Transverse colon (tissue), 4 donors: Measurements from ENCODE around the gene PMIS2. TPM values are rescaled to one million over a fixed set of nuclear protein-coding genes. Genes with fewer than 3 reads are reported as not detected.

Experiments
- DNase-seq: peaks from one replicate; pipeline ENCODE4 v3.0.0-alpha.2; 2019
- H3K27ac ChIP-seq, 4 donors: fragments of 200-600 bp; sonication (generic); 2 replicates each; pipeline ENCODE4 v1.5.1; 2016 to 2018; ENCODE audit warnings: inconsistent platforms in 4 of 4
- H3K27me3 ChIP-seq: fragments of 200-600 bp; sonication (generic); 2 replicates; pipeline ENCODE4 v1.5.1; 2017; ENCODE audit warnings: inconsistent platforms
- H3K36me3 ChIP-seq, 4 donors: fragments of 200-600 bp; sonication (generic); 2 replicates each; pipeline ENCODE4 v1.5.1; 2017 to 2019; ENCODE audit warnings: inconsistent platforms in 4 of 4
- H3K4me1 ChIP-seq, 4 donors: fragments of 200-600 bp; sonication (generic); 2 replicates each; pipeline ENCODE4 v1.5.1; 2017 to 2020; ENCODE audit warnings: inconsistent platforms in 4 of 4
- H3K4me3 ChIP-seq, 4 donors: fragments of 200-600 bp; sonication (generic); 1 replicate in 1 of 4; 2 replicates in 3 of 4; pipeline versions ENCODE4 v1.5.1 to v1.6.1; 2017 to 2019; ENCODE audit warnings: inconsistent platforms in 4 of 4
- H3K9me3 ChIP-seq, 2 donors: fragments of 200-600 bp; sonication (generic); 2 replicates each; pipeline ENCODE4 v1.5.1; 2017 to 2019; ENCODE audit warnings: inconsistent platforms in 2 of 2
- CTCF ChIP-seq, 5 experiments: fragments of 200-600 bp in 3 of 5; fragments of 450-650 bp in 2 of 5; sonication (generic) in 3 of 5; IDR thresholded peaks; 1 replicate in 2 of 5; 2 replicates in 3 of 5; pipeline ENCODE4 v1.5.1; 2016 to 2017; ENCODE audit warnings: antibody characterized with exemption in 5 of 5, inconsistent platforms in 3 of 5, mild to moderate bottlenecking in 2 of 5, moderate library complexity in 1 of 5
- EP300 ChIP-seq: sonication (generic); formaldehyde crosslinking; IDR thresholded peaks from one replicate; pipeline ENCODE4 v1.6.1; 2017; ENCODE audit warnings: antibody characterized with exemption, low read depth
- POLR2A ChIP-seq: fragments of 450-650 bp; IDR thresholded peaks from one replicate; pipeline ENCODE4 v1.6.1; 2016; ENCODE audit warnings: antibody characterized with exemption, mild to moderate bottlenecking, moderate library complexity
- POLR2AphosphoS5 ChIP-seq, 3 donors: sonication (generic); formaldehyde crosslinking; IDR thresholded peaks; one replicate each; pipeline ENCODE4 v1.6.1; 2016; ENCODE audit warnings: antibody characterized with exemption in 3 of 3
- WGBS, 2 donors: methylation state at CpG; one replicate each; pipeline ENCODE4 v1.1.5; 2018; ENCODE audit warnings: low coverage in 1 of 2; 5-methylcytosine and 5-hydroxymethylcytosine counted together
- in situ Hi-C, 4 donors: fragments of 200-750 bp; cut with MboI; loops; one replicate each; pipeline versions ENCODE4 v1.15.0 to v1.15.1; 2017; ENCODE audit warnings: low sequenced_read_pairs in 3 of 4, low pct_ligation_motif_present in 1 of 4, low pct_unique_long_range_greater_than_20kb in 1 of 4
- intact Hi-C: fragments of 100-400 bp; cut with DNase I; formaldehyde crosslinking; loops from one replicate; pipeline ENCODE4 v1.15.1; 2023; ENCODE audit warnings: low total_unique reads
- total RNA-seq, 4 donors: library from RNA; depleted of rRNA; stranded (reverse); fragments of >200 nt; gene quantifications; one replicate each; pipeline ENCODE4 v1.1.0, GENCODE V29; 2016

Gene PMIS2
- total RNA-seq, 4 donors from 2014 or later: not detected

- Histone ChIP-seq H3K4me3 (no peak overlapping the region), H3K36me3 (no peaks in the 10 kb centered on the region), H3K9me3 (peaks cover 0 to 4% of the 10 kb centered on the region in 2 donors), H3K4me1 (peaks cover 3 to 13% (median 10%) of the 10 kb centered on the region in 4 donors), H3K27ac (no peak overlapping the region), H3K27me3 (no peaks in the 10 kb centered on the region)
- DNase-seq: no peak
- WGBS, 2 donors: 77 to 100% methylated on average over 1 to 2 of the region's 2 CpGs
- TF ChIP-seq POLR2A (no peak), POLR2AphosphoS5 (IDR thresholded peaks at IDR 0.05) (no peak), EP300 (no peak), CTCF (IDR thresholded peaks at IDR 0.05) (no peak)
- intact Hi-C loops (no loop called here), in situ Hi-C loops (no loop called here)
Observed at GRCh38 chr19:35608251-35608650, 22.3 kb downstream of the PMIS2 start.

GRCh38 chr19:35609851-35610353, 23.9 kb downstream of the PMIS2 start:
- Histone ChIP-seq H3K27me3 (no peaks in the 10 kb centered on the region), H3K36me3 (no peaks in the 10 kb centered on the region), H3K4me1 (peaks cover 3 to 13% (median 11%) of the 10 kb centered on the region in 4 donors), H3K27ac (no peak overlapping the region), H3K4me3 (no peak overlapping the region), H3K9me3 (peaks cover 0 to 4% of the 10 kb centered on the region in 2 donors)
- 64% methylated on average over 6 of the region's 6 CpGs; no CpG with 5 or more reads in 1 of the 2 donors for WGBS, 2 donors
- TF ChIP-seq CTCF (IDR thresholded peaks at IDR 0.05) (no peak), EP300 (no peak), POLR2AphosphoS5 (IDR thresholded peaks at IDR 0.05) (no peak), POLR2A (no peak)
- no peak for DNase-seq
- in situ Hi-C loops: no loop called here
- intact Hi-C loops: no loop called here

- H3K27me3 ChIP-seq: no peaks in the 10 kb centered on the region
- intact Hi-C loops: no loop called here
- H3K4me1 ChIP-seq: peaks cover 3 to 13% (median 11%) of the 10 kb centered on the region in 4 donors
- peak overlapping the region in 3 of 4 donors; percentile 50 to 76 (median 62) for H3K4me3 ChIP-seq
- WGBS, 2 donors: 41 to 70% methylated on average over 2 to 9 of the region's 9 CpGs
- TF ChIP-seq POLR2A (no peak), POLR2AphosphoS5 (IDR thresholded peaks at IDR 0.05) (no peak), CTCF (IDR thresholded peaks at IDR 0.05) (no peak), EP300 (no peak)
- in situ Hi-C loops: no loop called here
- DNase-seq: no peak
- H3K27ac ChIP-seq: peak overlapping the region; percentile 47 to 81 (median 60)
- peaks cover 0 to 4% of the 10 kb centered on the region in 2 donors for H3K9me3 ChIP-seq
- H3K36me3 ChIP-seq: no peaks in the 10 kb centered on the region
Observed at GRCh38 chr19:35612224-35612558, 26.2 kb downstream of the PMIS2 start.

- in situ Hi-C loops (no loop called here), intact Hi-C loops (no loop called here)
- WGBS, 2 donors: 0% methylated on average over 44 of the region's 47 CpGs; no CpG with 5 or more reads in 1 of the 2 donors
- Histone ChIP-seq H3K4me1 (peaks cover 3 to 13% (median 11%) of the 10 kb centered on the region in 4 donors), H3K9me3 (no peaks in the 10 kb centered on the region), H3K27me3 (no peaks in the 10 kb centered on the region), H3K4me3 (peak within 1 kb of the TSS; percentile 41 to 76 (median 56)), H3K27ac (peak within 1 kb of the TSS; percentile 47 to 81 (median 60)), H3K36me3 (no peaks in the 10 kb centered on the region)
- TF ChIP-seq EP300 (no peak), CTCF (IDR thresholded peaks at IDR 0.05) (peak in 2 of 5 experiments; percentile 42 to 44), POLR2A (peak; percentile 49), POLR2AphosphoS5 (IDR thresholded peaks at IDR 0.05) (peak; percentile 55 to 76 (median 67))
- DNase-seq: peak; percentile 96
Observed at GRCh38 chr19:35612559-35613321, 26.8 kb downstream of the PMIS2 start, which contains the start of gene HAUS5. HAUS5 (plus strand) TSS chr19:35612735; CDS start chr19:35612795, 60 bp downstream.
